Mammary epithelial cell (primary cell): ENCODE data around the gene HK2.

ENCODE experiments used
- CTCF ChIP-seq, 2 donors: IDR thresholded peaks in 1 of 2; conservative IDR thresholded peaks in 1 of 2; 2 replicates each; pipeline ENCODE4 v1.5.1; 2011 to 2012; ENCODE audit warnings: inconsistent platforms in 2 of 2, low read length in 2 of 2, mild to moderate bottlenecking in 2 of 2, control low read depth in 1 of 2, low read depth in 1 of 2; ENCODE audit not compliant: insufficient read depth in 1 of 2; ENCODE audit errors: extremely low read depth in 1 of 2
- EZH2 ChIP-seq: IDR thresholded peaks from 2 replicates; pipeline ENCODE4 v1.6.1; 2012; ENCODE audit warnings: low read length, inconsistent platforms, borderline replicate concordance

GRCh38 chr2:74858281-74858680 lies 24.4 kb downstream of the HK2 start:
- TF ChIP-seq CTCF (conservative IDR thresholded peaks at IDR 0.05 in 1 of 2, IDR thresholded peaks at IDR 0.05 in 1 of 2; ENCODE audit: extremely low read depth in 1 of 2, insufficient read depth in 1 of 2, low read depth in 1 of 2, low read length in 2 of 2) = no peak
- no peak for TF ChIP-seq EZH2
